GDM1 (cell line): ENCODE measurements around the gene TADA1.
"Not testable (repeated sequence)": the region's sequence is repeated elsewhere in the genome, so short reads cannot be mapped to it uniquely, and the experiment has no call there.

Experiments used
- DNase-seq: peaks from one replicate; lab custom pipeline; 2025; lab: John Stamatoyannopoulos, UW

Gene TADA1

DNA sequence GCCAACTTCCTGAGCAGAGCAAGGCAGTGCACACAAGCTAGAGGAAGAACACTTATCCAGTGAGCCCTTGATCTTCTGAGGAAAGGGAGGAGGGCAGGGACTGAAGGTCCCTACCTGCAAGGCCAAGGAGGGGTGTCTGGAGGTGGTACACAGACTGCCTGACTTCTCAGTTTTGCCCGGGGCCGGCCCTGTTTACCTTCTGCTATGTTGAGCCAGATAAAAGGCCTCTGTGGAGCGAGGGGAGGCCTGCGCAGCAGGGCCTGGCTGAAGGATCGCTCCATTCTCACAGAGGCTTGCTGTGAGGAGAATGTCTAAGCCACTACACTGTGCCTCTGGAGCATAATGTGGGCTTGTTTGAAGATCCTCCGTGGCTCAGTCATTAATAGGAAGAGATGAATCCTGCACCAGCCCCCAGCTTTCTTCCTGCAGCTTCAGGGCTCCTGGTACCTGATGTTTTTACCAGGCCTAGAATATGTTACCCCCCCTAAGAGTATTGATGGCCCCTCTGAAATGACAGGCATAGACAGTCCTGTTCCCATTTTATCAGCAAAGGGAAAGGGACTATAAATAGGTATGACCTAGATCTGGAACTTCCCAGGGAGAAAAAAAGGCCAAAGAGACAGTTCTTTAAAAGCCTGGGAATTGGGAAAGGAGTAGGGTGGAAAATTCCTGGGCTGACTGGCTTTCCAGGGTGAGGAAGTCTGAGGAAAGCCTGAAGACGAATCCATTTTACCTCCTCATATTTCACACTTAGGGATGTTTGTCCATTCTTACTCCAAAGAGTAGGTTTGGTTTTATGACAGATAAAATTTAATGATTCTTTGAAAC, 32.1 kb downstream of the TADA1 start:
- no peak for DNase-seq

DNA sequence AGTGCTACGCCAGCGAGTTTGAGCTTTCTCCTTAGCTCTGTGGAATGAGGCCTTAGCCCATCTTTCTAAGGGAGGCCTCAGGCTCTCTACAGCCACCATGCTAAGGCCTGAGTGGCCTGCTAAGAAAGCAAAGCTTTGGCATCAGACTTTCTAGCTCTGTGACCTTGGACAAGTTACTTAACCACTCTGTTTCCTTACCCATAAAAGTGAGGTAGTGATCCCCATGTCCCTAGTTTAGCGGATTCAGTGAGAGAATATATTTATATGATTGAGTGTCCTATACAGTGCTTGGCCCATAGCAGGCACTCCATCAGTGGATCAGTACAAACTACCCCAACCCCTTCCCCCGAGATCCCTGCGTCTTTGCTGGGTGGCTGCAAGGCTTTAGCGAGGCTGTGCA, 32.7 kb downstream of the TADA1 start:
- no peak for DNase-seq

DNA sequence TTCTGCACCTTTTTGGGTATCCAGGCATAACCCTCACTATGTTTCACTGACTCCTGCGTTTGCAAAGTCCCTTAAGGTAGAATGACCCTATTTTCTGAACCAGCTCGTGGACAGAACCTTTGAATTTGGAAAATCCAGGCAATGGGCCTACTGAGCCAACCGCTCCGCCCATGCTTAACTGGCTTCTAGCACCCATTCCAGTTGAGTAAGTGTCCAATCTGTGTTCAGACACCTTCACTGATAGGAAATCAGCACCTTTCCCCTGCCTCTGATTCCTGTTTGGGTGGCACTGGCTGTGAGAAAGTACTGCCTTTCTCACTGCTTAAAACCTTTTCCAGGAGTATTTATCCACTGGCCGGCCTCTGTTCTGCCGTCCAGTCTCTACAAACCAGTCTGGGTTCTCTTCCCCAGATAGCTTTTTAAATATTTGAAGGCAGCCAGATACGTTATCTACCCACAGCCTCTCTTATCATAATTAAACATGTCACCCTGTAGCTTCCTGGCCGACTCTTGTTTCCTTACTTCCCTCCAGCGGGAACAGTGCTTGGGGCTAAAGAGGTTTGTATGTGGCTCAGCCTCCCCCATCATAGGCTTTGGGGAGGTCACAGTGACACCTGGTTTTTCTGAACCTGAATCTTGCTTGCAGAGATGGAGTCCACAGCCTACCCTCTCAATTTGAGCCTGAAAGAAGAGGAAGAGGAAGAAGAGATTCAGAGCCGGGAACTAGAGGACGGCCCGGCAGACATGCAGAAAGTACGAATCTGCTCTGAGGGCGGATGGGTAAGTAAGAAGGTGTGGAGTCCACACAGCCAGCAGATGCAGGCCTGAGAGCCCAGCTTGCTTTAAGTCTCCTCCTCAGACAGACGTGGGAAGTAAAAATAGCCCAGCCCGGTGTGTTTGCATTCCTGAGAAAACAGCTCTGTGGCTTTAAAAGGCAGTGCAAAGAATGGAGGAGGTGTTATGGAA, 35.5 kb downstream of the TADA1 start:
- peak; percentile 1 for DNase-seq

DNA sequence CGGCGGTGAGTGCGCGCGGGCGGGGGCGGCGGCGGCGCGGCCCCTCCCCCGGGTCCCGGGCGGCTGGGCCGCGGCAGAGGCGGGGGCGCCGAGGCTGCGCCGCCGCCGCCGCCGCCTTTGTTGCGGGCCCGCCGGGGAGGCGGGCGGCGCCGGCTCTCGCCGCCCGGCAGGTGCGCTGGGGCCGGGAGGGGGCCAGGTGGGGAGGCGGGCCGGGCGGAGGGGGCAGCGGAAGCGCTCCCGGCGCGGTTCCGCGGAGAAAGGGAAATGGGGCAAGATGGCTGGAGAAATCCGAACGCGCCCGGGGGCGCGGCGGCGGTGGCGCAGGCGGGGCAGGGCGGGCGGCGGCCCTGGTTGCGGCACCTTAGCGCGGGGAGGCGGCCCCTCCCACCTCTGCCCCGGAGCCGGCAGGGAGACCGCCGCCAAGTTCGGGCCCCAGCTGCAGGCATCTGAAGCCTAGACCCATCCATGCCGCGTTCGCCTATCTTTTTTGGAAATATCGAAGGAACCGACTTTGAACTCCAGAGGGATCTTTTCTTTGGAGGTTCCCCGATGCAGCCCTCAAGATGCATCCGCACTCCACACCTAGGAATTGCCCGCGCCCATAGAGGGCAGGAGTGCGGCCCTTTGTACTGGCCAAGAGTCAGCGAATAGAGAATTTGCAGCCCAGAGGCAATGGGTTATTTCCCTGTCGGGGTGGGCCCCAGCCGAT, 36.3 kb downstream of the TADA1 start:
- no peak for DNase-seq

DNA sequence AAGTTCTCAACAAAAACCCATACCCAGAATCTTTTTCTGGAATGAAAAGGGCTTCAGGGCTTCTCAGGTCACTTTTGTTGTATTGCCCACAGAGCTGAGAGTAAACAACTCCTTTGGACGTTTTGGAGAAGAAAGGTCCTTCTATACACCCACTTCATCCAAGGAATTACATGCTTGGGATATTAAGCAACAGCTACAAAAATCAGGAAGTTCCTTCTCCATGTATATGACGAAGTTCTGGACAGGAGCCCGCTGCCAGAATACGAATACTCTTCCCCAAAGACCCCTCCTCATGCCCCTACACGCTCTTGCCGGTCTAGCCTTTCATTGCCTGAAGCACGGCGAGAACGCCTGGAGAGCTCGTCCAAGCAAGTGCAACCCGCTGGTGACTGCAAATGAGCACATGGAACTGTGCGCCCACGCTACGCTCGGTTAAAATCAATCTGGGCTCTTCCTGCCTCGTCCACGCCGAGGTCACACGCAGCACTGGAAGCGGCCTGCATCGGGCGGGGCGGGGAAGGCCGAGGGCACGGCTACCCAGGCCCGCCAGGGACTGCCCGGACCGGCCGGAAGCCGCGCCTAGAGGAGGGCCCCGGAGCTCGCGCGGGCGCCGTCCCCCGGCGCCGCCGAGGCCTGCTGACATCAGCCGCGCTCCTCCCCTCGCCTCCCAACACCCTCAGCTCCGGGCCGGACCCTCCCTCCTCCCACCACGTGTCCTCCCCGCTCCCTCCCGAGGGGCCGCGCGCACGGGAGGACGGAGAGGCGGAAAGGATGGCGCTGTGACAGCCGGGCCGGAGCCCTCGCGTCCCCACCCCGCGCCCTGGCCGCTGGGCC, 37.1 kb downstream of the TADA1 start, which contains the start of gene POGK:
POGK (plus strand) TSS at position 710 of the 834 bp plus-strand sequence. CDS start 1,482 bp downstream, outside the sequence.
- peak; percentile 86 for DNase-seq

DNA sequence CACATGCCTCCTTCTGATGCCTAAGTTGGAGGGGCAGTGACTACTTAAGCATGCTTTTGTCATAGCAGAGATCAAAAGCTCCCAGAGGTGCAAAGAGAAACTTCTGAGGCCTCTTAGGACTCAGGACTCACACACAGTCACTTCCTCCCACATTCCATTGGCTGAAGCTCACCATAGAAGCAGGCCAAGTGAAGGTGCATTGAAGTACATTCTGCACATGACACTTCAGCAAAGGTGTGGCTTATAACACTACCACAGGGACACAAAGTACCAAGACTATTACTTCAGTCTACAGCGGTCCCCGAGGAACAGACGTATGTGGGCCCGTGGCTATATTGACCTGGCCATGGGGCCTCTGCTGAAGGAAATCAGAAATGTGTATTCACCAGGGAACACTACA, 39.3 kb downstream of the TADA1 start:
- no peak for DNase-seq

DNA sequence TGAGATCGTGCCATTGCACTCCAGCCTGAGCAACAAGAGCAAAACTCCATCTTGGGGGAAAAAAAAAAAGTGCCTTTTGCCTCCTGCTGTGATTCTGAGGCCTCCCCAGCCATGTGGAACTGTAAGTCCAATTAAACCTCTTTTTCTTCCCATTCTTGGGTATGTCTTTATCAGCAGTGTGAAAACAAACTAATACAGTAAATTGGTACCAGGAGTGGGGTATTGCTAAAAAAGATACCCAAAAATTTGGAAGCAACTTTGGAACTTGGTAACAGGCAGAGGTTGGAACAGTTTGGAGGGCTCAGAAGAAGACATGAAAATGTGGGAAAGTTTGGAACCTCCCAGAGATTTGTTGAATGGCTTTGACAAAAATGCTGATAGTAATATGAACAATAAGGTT, 46.3 kb downstream of the TADA1 start:
- DNase-seq = not testable (repeated sequence)

DNA sequence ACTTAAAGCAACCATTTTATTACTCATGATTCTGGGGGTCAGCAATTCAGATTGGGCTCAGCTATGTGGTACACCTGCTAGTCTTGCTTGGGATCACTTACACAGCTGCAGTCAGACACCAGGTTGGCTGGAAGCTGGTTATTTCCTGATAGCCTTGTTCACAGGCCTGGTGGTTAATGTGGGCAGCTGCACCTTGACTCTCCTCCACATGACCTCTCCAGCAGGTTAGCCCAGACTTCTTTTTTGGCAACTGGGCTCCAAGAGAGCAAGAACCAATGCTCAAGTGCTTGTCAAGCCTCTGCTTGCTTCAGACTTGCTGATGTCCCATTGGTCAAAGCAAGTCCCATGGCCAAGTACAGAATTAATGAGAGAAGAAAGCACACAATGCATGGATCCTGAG, 48.6 kb downstream of the TADA1 start:
- no peak for DNase-seq

DNA sequence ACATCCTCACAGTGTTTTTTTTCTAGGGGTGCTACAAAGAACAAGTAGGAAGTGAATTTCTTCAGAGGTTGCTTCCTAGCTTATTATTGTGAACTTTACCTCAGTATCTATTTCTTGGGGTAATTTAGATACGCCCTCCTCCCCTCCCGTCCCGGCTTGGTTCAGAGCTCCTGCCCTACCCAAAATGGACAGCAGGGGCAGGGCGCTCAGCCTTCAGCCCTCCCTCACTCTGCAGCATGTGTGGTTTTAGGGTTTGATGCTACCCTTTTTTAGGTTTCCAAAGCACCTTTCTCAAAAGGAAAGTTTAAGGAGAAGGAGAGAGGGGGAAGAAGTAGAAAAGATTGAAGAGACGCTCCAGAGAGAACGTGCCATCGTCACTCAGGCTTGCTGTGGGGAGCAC, 53.7 kb downstream of the TADA1 start:
- no peak for DNase-seq

DNA sequence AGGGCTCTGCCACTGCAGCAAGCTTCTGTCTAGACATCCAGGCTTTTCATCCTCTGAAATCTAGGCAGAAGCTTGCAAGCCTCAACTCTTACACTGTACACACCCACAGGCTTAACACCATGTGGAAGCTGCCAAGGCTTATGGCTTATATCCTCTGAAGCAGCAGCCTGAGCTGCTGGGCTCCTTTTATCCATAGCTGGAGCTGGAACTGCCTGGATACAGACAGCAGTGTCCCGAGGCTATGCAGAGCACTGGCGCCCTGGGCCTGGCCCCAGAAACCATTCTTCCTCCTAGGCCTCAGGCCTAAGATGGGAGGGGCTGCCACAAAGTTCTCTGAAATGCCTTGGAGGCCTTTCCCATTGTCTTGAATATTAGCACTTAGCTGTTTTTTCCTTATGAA, 56.1 kb downstream of the TADA1 start:
- no peak for DNase-seq

DNA sequence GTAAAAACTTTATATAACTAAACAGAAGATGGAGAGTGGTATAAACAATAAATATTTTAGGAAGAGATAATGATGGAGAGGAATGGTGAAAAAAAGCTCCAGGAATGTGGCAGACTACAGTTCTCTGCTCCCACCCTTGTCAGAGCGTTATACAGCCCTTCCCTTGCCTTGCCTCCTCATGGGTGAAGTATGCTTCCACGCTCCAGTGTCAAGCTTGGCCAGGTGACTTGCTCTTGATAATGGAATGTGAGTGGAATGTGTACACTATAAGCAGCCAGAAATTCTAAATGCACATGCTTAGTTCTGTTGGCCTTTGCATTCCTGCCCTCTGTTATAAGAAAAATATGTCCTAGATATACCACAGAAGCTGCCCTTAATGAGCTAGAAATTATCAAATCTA, 61.5 kb downstream of the TADA1 start:
- DNase-seq = no peak

DNA sequence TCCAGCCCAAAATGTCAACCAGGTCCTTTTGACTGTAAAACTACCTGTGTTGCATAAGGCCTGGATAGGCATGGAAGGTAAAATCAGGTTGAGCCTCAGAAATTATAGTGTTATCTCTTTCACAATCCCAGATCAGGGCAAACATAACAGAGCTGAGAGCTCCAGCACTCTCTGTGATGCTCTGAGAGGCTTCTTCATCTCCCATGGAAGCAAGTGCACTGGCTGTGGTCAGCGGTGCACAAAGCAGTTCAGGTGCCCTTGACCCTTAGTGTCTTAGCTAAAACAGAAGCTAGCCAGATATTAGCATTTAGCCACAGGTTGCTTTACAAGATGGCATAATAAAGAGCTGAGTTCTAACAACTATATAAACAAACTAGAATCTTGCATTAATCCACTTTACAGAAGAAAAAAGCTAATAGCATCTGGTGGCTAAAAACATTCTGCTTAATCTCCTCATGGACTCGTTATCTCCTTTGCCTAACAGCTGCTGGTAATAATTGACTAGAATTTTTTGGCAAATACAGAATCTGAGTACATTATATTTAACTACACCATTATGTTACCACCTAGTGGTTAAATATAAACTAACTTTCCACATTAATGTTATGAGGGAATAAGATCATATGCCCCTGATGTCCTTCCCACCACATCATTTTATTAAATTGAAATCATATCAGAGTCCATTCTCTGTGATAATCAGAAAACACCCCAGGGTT, 62.4 kb downstream of the TADA1 start:
- DNase-seq = no peak

DNA sequence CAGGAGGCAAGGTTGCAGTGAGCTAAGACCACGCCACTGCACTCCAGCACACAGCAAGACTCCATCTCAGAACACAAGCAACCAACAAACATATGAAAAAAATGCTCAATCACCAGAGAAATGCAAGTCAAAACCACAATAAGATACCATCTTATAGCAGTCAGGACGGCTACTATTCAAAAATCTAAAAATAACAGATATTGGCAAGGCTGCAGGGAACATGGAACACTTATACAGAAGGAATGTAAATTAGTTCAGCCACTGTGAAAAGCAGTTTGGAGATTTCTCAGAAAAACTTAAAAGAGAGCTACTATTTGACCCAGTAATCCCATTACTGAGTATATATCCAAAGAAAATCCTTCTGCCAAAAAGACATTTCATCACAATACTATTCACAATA, 64.4 kb downstream of the TADA1 start:
- DNase-seq = no peak

DNA sequence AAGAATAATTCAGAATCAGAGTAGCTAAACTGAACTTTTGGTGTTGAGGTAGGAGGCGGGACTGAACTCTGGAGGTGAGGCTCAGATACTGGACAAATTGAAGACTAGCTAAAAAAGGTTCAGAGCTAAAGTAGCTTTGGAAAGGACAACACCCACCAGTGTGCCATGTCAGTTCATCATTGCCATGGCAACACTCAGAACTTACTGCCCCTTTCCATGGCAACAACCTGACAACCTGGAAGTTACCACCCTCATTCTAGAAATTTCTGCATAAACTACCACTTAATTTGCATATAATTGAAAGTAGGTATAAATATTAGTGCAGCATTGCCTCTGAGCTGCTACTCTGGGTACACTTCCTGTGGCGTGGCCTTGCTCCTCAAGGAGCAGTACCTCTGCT, 67.1 kb downstream of the TADA1 start:
- DNase-seq = no peak
